Renal cortical epithelial cell (primary cell): Measurements from ENCODE around the gene C9orf50. TPM values are rescaled to one million over a fixed set of nuclear protein-coding genes. Genes with fewer than 3 reads are reported as not detected.

Experiments
- DNase-seq: peaks from one replicate; pipeline ENCODE4 v3.0.0-alpha.2; 2011; ENCODE audit warnings: low read depth
- total RNA-seq: library from RNA; depleted of rRNA; stranded (reverse); fragments of >200 nt; gene quantifications from 2 replicates; pipeline ENCODE4 v1.2.3, GENCODE V29; 2014

The C9orf50 gene
- total RNA-seq, 1 donor from 2014 or later, result 0.05 TPM

GRCh38 chr9:129631674-129632129 lies 10.8 kb upstream of the C9orf50 start:
- DNase-seq, result no peak

GRCh38 chr9:129630967-129631673 lies 10.2 kb upstream of the C9orf50 start:
- peak; percentile 45 for DNase-seq

- no peak for DNase-seq
These were observed 8.4 kb upstream of the C9orf50 start for GRCh38 chr9:129629251-129629820.

- no peak for DNase-seq
These were observed 7.8 kb upstream of the C9orf50 start for GRCh38 chr9:129628709-129629108.

- no peak for DNase-seq
These were observed 6.9 kb upstream of the C9orf50 start for GRCh38 chr9:129627556-129628440.

- DNase-seq, result peak; percentile 52
These were observed 5.9 kb upstream of the C9orf50 start for GRCh38 chr9:129626625-129627284.

GRCh38 chr9:129626079-129626624 lies 5.3 kb upstream of the C9orf50 start, which contains the start of gene NTMT1:
TSS of gene NTMT1 (plus strand) at chr9:129626163. CDS start at chr9:129632704, 6,541 bp downstream.
- DNase-seq, result peak; percentile 45

GRCh38 chr9:129624947-129625346 lies 4.0 kb upstream of the C9orf50 start:
- peak; percentile 34 for DNase-seq

GRCh38 chr9:129624168-129624759 lies 3.4 kb upstream of the C9orf50 start:
- peak; percentile 27 for DNase-seq

GRCh38 chr9:129623331-129623730 lies 2.4 kb upstream of the C9orf50 start:
- DNase-seq, result no peak

- DNase-seq, result no peak
These were observed 873 bp downstream of the C9orf50 start for GRCh38 chr9:129619787-129620668.

GRCh38 chr9:129617167-129617566 lies 3.7 kb downstream of the C9orf50 start:
- peak; percentile 58 for DNase-seq

- DNase-seq, result no peak
These were observed 5.3 kb downstream of the C9orf50 start for GRCh38 chr9:129615407-129616285.

GRCh38 chr9:129614932-129615331 lies 6.0 kb downstream of the C9orf50 start:
- DNase-seq, result no peak

GRCh38 chr9:129613520-129614175 lies 7.3 kb downstream of the C9orf50 start:
- DNase-seq, result peak; percentile 76

- no peak for DNase-seq
These were observed 7.9 kb downstream of the C9orf50 start for GRCh38 chr9:129612815-129613519.

GRCh38 chr9:129612123-129612522 lies 8.8 kb downstream of the C9orf50 start:
- no peak for DNase-seq

- DNase-seq, result no peak
These were observed 9.5 kb downstream of the C9orf50 start for GRCh38 chr9:129611307-129611800.
